Activated naive CD4-positive, alpha-beta T cell treated with anti-CD3 and anti-CD28 coated beads, Interleukin-2, amount 50 U/mL, for 24 hours (primary cell): Measurements from ENCODE around the gene PGBD2.
"Not testable (repeated sequence)": the region's sequence is repeated elsewhere in the genome, so short reads cannot be mapped to it uniquely, and the experiment has no call there.

ENCODE experiments used
- H3K27ac Mint-ChIP-seq: one replicate; pipeline ENCODE4 v1.8.0; 2021; ENCODE audit warnings: mild to moderate bottlenecking, mixed read lengths
- H3K27me3 Mint-ChIP-seq: one replicate; pipeline ENCODE4 v1.8.0; 2021; ENCODE audit warnings: mixed read lengths
- H3K36me3 Mint-ChIP-seq: one replicate; pipeline ENCODE4 v1.8.0; 2021; ENCODE audit warnings: mixed read lengths
- H3K4me1 Mint-ChIP-seq: one replicate; pipeline ENCODE4 v1.8.0; 2021; ENCODE audit warnings: mixed read lengths
- H3K4me3 Mint-ChIP-seq: one replicate; pipeline ENCODE4 v1.8.0; 2021; ENCODE audit warnings: mild to moderate bottlenecking, mixed read lengths
- H3K9me3 Mint-ChIP-seq: one replicate; pipeline ENCODE4 v1.8.0; 2021; ENCODE audit warnings: mixed read lengths

Gene PGBD2

DNA sequence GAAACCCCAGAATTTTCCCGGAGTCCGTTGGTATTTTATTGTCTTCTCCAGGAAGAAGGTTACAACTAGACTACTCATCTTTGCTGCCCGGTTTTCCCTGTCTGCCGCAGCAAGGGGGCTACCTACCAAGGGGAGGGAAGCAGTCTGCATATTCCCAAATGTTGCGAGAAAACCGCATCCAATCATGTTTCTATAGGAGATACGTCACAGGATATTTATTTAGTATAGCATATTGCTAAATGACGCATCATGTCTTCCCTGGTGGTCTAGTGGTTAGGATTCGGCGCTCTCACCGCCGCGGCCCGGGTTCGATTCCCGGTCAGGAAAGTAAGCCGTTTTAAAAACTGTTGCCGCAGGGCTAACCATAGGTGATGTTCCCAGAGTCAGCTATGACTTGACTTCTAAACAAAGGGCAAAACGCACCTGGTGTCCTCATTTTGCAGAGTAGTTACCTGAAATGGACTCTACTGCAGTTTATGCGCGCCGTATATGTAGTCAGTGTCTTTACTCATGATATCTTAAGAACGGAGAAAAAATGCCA is 32.0 kb upstream of the PGBD2 start:
- H3K9me3 Mint-ChIP-seq: no peaks in the 10 kb centered on the region
- peaks cover 34% of the 10 kb centered on the region for H3K4me1 Mint-ChIP-seq

DNA sequence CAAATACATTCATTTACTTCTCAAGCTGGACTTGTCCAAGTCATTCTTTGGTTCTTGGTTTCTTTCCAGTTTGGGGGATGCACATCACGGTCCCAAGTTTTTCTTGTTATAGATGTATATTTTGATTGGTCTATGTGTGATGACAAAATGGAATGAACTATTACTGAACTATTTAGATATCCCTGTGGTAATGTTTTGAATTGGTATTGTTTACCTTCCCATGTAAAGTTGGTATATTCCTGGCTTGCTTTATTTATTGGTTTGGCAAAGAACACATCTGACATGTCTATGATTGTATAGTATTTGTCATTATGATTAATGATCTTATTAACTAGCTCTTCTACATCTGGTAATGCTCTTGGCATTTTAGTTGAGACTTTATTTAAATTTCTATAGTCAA is 24.8 kb upstream of the PGBD2 start:
- Mint-ChIP-seq H3K4me3 (no peak overlapping the region), H3K4me1 (peaks cover 6% of the 10 kb centered on the region), H3K36me3 (no peaks in the 10 kb centered on the region), H3K27me3 (no peaks in the 10 kb centered on the region), H3K9me3 (no peaks in the 10 kb centered on the region), H3K27ac (no peak overlapping the region)

More for the DNA sequence above, 32.0 kb upstream of the PGBD2 start:
- Mint-ChIP-seq H3K27me3 (peaks cover 3% of the 10 kb centered on the region), H3K4me3 (peak overlapping the region; percentile 94), H3K27ac (peak overlapping the region; percentile 99), H3K36me3 (no peaks in the 10 kb centered on the region)

DNA sequence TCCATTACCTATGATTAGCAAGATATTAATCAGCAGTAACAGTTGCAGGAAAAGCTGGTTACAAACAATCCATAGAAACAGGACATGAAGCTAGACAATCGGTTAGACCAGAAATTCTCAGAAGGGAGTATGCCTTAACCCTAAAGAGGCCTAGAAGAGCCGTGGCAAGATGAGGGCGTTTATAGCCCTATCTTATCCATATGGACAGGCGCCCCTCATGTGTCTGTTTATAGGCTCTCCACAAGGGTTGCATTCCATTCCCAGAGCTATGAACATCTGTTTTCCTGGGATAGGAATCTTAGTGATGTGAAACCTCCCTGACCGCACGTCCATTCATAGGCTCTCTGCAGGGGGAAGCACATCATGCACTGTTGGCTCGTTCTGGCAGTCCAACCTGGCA is 23.6 kb upstream of the PGBD2 start:
- H3K27me3 Mint-ChIP-seq, H3K4me3 Mint-ChIP-seq, H3K36me3 Mint-ChIP-seq, H3K9me3 Mint-ChIP-seq, H3K27ac Mint-ChIP-seq, H3K4me1 Mint-ChIP-seq: not testable (repeated sequence)

DNA sequence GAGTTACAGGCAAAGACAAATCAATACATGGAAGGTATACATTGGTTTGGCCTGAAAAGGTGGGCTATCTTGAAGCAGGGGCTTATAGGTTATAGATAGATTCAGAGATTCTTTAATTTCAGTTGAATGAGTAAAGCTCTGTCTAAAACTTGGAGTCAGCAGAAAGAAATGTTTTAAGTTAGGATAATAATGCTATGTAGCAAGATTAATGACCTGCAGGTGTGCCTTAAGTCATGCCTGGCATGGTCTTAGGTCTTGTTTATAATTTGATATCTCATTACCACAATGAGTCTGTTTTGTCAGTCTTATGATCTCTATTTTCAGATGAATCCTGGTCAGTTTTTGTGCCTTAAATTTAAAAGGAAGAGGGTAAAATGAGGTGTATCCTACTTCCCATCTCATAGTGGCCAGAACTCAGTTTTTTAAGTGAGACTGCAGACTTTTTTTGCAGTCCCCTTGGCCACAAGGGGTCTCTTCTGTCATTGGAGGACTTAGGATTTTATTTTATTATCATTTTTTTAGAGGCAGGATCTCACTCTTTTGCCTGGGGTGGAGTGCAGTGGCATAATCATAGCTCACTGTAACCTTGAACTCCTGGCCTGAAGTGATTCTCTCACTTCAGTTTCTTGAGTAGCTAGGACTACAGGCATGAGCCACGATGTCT is 21.3 kb upstream of the PGBD2 start:
- H3K4me3 Mint-ChIP-seq: no peak overlapping the region
- H3K9me3 Mint-ChIP-seq: no peaks in the 10 kb centered on the region
- H3K27ac Mint-ChIP-seq: no peak overlapping the region
- H3K27me3 Mint-ChIP-seq: no peaks in the 10 kb centered on the region
- H3K4me1 Mint-ChIP-seq: no peaks in the 10 kb centered on the region
- no peaks in the 10 kb centered on the region for H3K36me3 Mint-ChIP-seq

DNA sequence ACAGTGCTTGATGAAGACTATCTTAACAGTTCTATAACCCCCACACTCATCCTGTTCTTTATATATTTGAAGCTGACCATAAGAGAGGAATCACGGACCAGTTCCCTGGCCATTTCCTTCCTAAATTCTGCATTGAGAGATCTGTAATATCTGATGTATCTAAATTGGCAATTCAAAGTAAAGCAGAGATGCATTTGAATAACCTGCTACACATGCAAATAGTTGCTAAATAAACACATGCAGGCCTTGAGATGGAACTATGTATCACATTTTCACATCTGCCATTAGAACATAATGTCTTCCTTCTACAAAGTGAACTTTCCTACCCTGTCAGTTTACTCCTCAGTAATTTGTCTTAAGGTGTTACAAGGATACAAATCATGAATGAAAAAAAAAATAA is 20.4 kb upstream of the PGBD2 start:
- no peaks in the 10 kb centered on the region for H3K4me1 Mint-ChIP-seq
- H3K27me3 Mint-ChIP-seq: no peaks in the 10 kb centered on the region
- H3K9me3 Mint-ChIP-seq: no peaks in the 10 kb centered on the region
- no peak overlapping the region for H3K27ac Mint-ChIP-seq
- no peaks in the 10 kb centered on the region for H3K36me3 Mint-ChIP-seq
- no peak overlapping the region for H3K4me3 Mint-ChIP-seq

DNA sequence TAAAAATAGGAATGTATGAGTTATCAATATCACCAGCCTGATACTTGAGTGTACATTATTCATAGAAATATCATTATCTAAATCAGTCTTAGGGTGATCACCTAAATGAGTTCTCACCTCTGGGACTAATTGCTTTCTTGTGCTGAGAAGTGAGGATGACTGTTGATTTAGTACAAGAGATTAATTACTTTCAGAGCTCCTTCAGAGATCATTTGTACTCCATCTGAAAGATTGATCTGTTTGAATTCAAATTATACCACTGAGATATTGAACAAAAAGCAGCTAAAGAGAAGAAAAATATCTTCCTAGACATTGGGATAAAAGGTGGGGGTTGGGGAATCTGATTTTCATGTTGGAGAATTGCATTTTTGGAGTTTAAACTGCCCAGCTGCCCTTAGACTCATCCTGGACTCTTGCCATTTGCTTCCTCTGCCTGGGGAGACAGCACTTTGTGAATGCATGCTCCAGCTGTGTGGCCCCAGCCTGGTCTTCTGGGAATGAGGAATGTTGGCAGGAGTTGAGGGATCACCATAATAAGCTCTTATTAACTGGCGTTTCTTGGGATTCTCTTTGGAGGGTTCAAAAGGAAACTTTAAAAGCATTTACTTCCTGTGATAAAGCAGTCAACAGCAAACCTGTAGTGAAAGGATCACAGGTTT is 19.7 kb upstream of the PGBD2 start:
- Mint-ChIP-seq H3K27me3 (no peaks in the 10 kb centered on the region), H3K9me3 (no peaks in the 10 kb centered on the region), H3K27ac (no peak overlapping the region), H3K4me1 (no peaks in the 10 kb centered on the region), H3K36me3 (no peaks in the 10 kb centered on the region), H3K4me3 (no peak overlapping the region)

DNA sequence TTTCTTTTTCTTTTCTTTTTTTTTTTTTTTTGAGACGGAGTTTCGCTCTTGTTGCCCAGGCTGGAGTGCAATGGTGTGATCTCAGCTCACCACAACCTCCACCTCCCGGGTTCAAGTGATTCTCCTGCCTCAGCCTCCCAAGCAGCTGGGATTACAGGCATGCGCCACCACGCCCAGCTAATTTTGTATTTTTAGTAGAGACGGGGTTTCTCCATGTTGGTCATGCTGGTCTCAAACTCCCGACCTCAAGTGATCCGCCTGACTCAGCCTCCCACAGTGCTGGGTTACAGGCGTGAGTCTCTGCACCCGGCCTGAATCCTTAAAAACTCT is 16.2 kb upstream of the PGBD2 start:
- H3K27me3 Mint-ChIP-seq, H3K27ac Mint-ChIP-seq, H3K4me3 Mint-ChIP-seq, H3K9me3 Mint-ChIP-seq, H3K4me1 Mint-ChIP-seq, H3K36me3 Mint-ChIP-seq: not testable (repeated sequence)

DNA sequence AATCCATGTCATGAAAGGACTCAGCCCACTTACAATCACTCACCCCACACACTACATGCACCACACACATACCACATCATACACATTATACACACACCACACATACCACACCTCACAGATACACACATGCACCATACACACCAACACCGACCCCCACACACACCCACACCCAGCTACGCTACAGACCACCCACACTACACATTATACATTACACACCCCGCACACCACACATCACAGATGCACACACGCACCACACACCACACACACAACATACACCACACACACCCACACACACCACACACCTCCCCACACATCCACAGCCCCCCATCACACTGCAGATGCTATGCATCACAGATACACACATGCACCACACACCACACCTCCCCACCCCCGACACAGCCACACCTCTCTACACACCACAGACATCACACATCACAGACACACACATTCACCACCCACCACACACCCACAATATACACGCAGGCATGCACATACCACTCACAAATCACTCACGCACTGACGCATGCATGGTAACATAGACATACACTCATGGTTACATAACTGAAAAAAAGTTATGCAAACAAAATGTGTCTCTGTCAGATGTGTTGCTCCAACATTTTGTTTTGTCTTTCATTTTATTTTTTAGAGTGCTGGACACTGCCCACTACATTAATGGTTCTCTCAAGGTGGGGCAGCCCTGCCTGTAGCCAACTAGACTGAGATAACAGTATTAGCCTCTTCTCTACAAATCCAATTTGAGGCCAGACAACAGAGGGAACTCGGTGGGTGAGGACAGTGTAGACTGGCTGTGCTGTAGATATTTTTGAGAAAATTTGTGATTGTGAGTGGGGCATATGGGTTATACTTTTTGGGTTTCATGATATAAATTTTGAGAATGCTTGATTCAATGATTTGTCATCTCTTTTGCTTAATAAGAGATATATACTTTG is 15.2 kb upstream of the PGBD2 start:
- no peak overlapping the region for H3K27ac Mint-ChIP-seq
- H3K27me3 Mint-ChIP-seq: no peaks in the 10 kb centered on the region
- no peaks in the 10 kb centered on the region for H3K4me1 Mint-ChIP-seq
- no peaks in the 10 kb centered on the region for H3K36me3 Mint-ChIP-seq
- H3K4me3 Mint-ChIP-seq: no peak overlapping the region
- no peaks in the 10 kb centered on the region for H3K9me3 Mint-ChIP-seq

DNA sequence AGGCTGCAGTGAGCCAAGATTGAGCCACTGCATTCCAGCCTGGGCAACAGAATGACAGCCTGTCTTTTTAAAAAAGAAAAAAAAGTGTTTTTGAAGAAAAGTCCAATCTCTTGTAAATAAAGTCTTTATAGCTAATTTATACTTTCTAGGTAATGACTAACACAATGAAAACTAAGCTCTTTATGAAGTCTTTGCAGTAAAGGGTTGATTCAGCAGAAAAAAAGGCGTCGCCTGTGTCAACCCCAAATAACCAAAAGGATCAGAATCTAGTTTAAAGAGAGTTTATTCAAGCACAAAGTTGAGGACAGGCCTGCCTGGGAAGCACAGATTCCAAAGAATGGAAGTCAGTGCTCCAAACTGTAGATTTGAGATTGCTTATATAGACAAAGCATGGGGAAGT is 14.3 kb upstream of the PGBD2 start:
- Mint-ChIP-seq H3K9me3 (no peaks in the 10 kb centered on the region), H3K27me3 (no peaks in the 10 kb centered on the region), H3K36me3 (no peaks in the 10 kb centered on the region), H3K27ac (no peak overlapping the region), H3K4me3 (no peak overlapping the region), H3K4me1 (no peaks in the 10 kb centered on the region)

DNA sequence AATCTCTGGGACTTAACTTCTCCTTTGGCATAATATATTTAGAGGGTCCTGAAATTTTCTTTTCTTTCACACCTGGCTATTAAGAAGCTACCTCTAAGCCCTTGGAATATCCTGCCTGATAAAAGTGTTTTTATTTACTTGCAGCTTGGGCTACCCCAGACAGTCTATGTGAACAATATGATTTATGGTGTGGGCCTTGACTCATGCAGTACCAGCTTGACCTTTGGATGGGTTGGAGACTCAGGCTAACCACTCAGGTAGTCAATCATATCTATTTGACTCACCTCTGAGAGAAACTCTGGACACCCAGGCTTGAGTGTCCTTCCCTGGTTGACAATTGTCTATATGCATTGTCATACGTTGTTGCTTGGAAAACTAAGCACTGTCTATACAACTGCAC is 13.4 kb upstream of the PGBD2 start:
- H3K9me3 Mint-ChIP-seq: no peaks in the 10 kb centered on the region
- H3K4me3 Mint-ChIP-seq: no peak overlapping the region
- no peaks in the 10 kb centered on the region for H3K36me3 Mint-ChIP-seq
- peaks cover 2% of the 10 kb centered on the region for H3K27me3 Mint-ChIP-seq
- no peak overlapping the region for H3K27ac Mint-ChIP-seq
- no peaks in the 10 kb centered on the region for H3K4me1 Mint-ChIP-seq

DNA sequence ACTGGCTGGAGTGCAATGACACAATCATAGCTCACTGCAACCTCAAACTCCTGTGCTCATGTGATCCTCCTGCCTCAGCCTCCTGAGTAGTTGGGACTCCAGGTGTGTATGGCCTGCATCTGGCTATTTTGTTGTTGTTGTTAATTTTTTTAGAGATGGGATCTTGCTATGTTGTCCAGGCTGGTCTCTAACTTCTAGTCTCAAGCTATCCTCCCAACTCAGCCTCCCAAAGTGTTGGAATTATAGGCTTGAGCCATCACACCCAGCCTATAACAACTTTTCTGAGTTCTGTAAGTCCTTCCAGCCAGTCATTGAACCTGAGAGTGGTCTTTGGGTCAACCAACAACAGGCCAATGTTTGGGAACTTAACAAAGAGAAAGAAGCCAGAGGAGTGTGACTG is 11.2 kb upstream of the PGBD2 start:
- Mint-ChIP-seq H3K4me3 (no peak overlapping the region), H3K9me3 (no peaks in the 10 kb centered on the region), H3K36me3 (no peaks in the 10 kb centered on the region), H3K4me1 (no peaks in the 10 kb centered on the region), H3K27ac (no peak overlapping the region), H3K27me3 (peaks cover 5% of the 10 kb centered on the region)

DNA sequence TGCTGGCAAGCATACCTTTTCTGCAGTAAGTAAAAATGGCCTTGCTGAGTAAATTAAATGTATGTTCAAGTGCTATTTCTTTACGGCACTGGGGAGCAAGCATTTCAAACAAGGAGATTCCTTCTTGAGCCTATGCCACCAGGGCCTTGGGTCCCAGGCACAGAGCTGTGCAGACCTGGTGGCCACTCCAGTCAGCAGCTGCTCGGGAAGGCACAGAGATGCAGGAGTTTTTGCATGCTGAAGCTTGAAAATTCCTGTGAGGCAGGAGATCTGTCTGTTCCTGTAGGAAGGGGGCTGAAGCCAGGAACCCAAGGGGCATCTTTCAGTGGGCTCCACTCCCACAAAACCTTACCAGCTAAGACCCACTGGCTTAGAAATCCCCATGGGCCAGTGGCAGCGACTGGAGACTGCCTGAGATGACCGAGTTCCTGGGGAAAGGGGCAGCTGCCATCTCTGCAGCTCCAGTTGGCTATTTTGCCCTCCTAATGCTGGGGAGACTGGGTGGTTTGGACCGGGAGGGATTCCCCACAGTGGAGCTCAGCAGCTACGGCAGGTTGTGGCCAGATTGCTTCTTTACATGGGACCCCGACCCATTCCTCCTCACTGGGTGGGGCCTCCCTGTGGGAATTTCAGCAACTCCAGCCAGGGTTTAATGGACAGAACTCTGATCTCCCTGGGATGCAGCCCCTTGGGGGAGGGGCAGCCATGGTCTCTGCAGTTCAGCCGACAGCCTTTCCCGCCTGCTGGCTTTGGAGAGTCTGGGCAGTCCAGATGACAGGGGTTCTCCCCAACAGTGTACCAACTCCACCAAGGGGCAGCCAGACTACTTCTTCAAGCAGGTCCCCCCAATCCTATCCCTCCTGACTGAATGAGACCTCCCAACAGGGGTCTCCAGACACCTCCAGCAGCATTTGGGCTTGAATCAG is 8.4 kb upstream of the PGBD2 start:
- Mint-ChIP-seq H3K4me3 (no peak overlapping the region), H3K27ac (no peak overlapping the region), H3K4me1 (no peaks in the 10 kb centered on the region), H3K9me3 (no peaks in the 10 kb centered on the region), H3K27me3 (peaks cover 5% of the 10 kb centered on the region), H3K36me3 (no peaks in the 10 kb centered on the region)

DNA sequence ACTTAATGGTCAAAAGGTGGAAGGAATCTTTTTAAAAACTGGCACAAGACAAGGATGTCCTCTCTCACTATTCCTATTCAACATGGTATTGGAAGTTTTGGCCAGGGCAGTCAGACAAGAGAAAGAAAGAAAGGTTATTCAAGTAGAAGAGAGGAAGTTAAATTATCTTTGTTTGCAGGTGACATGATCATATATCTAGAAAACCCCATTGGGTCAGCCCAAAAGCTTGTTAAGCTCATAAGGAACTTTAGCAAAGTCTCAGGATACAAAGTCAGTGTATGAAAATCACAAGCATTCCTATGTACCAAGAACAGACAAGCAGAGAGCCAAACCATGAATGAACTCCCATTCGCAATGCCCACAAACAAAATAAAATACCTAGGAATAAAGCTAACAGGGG is 5.4 kb upstream of the PGBD2 start:
- H3K9me3 Mint-ChIP-seq: no peaks in the 10 kb centered on the region
- no peaks in the 10 kb centered on the region for H3K36me3 Mint-ChIP-seq
- no peak overlapping the region for H3K27ac Mint-ChIP-seq
- no peaks in the 10 kb centered on the region for H3K4me1 Mint-ChIP-seq
- H3K4me3 Mint-ChIP-seq: no peak overlapping the region
- peaks cover 5% of the 10 kb centered on the region for H3K27me3 Mint-ChIP-seq

DNA sequence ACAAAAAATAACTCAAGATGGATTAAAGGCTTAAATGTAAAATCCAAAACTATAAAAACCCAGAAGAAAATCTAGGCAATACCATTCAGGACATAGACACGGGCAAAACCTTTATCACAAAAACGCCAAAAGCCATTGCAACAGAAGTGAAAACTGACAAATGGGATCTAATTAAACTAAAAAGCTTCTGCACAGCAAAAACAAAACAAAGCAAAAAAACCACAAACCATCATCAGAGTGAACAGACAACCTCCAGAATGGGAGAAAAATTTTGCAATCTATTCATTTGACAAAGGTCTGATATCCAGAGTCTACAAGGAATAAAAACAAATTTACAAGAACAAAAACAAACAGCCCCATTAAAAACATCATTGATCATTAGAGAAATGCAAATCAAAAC is 4.5 kb upstream of the PGBD2 start:
- Mint-ChIP-seq H3K9me3 (no peaks in the 10 kb centered on the region), H3K36me3 (no peaks in the 10 kb centered on the region), H3K4me1 (peaks cover under 1% of the 10 kb centered on the region), H3K27ac (no peak overlapping the region), H3K4me3 (no peak overlapping the region), H3K27me3 (peaks cover 5% of the 10 kb centered on the region)
